CD4-positive, alpha-beta T cell treated with Interleukin-12 subunit alpha and Interleukin-12 subunit beta, for 1 hour (primary cell): ENCODE data around the gene ZNF180.
"Not testable (repeated sequence)": the region's sequence is repeated elsewhere in the genome, so short reads cannot be mapped to it uniquely, and the experiment has no call there.

Source experiments
- DNase-seq: peaks from one replicate; pipeline ENCODE4 v3.0.0-alpha.2; 2020

Gene ZNF180

DNA sequence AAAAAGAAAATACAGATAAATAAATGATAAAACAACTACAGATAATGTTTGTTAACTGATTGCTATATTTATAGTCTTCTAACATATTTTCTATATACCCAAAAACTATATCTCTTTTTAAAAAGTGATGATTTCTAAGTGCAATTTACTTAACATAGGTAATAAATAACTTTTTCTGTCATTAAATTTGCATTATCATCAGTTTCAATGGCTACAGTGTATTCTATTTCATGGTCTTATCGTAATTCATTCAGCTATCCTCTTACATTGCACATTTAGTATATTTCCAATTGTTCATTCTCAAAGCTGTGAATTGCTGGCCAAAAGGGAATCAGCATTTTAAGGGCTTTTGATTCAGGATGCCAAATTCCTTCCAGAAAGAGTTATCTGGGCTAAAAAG lies 3.6 kb downstream of the ZNF180 start:
- DNase-seq = no peak

DNA sequence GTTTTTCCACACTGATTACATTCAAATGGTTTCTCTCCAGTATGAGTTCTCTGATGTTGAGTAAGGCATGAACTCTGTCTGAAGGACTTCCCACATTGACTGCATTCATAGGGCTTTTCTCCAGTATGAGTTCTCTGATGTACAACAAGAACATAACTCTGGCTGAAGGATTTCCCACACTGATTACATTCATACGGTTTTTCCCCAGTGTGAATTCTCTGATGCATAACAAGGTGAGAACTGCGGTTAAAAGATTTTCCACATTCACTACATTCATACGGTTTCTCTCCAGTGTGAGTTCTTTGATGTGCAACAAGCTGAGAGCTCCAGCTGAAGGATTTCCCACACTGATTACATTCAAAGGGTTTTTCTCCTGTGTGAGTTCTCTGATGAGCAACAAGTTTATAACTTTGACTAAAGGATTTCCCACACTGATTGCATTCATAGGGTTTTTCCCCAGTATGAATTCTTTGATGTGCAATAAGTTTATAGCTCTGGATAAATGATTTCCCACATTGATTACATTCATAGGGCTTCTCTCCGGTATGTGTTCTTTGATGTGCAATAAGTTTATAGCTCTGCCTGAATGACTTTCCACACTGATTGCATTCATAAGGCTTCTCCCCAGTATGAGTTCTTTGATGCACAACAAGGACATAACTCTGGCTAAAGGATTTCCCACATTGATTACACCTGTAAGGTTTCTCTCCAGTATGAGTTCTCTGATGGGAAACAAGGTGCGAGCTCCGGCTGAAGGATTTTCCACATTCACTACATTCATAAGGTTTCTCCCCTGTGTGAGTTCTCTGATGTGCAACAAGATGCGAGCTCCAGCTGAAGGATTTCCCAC lies 23.5 kb downstream of the ZNF180 start:
- DNase-seq = peak; percentile 9

DNA sequence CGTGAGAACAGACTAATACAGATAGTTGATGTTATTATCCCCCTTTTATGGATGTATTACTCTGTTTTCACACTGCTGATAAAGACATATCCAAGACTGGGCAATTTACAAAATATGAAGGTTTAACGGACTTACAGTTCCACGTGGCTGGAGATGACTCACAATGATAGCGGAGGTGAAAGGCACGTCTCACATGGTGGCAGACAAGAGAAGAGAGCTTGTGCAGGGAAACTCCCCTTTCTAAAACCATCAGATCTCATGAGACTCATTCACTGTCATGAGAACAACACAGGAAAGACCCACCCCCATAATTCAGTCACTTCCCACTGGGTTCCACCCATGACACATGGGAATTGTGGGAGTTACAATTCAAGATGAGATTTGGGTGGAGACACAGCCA lies 31.6 kb downstream of the ZNF180 start:
- DNase-seq = not testable (repeated sequence)

DNA sequence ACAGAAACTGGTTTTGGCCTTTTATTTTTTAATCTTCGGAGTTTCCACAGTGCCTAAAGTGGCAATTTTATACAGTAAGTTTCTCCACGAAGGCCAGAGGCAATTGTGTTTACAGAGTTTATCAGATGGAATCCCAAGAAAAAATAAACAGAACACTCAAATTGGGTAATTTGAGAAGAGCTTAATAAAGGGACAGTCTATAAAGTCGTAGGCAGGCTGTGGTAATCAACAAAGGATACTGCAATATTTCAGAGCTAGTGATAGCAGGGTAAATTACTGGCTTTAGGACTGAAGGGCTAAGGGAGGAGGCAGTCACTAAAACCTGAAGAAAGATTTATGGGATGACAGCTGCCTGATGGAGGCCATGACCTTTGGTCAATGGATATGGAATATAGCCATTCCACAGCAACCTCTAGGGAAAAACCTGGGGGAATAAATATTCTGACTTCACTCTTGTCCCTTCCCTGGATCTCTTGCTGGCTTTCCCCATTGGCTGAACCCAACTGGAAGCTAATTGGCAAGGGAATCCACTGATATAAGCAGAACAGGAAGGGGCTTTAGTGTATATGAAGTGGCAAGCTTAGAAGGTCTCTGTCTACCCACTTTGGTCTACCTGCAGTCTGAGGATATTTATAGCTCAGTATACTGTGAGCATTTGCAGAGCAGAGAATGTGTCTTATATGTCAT lies 37.6 kb downstream of the ZNF180 start:
- DNase-seq = not testable (repeated sequence)

DNA sequence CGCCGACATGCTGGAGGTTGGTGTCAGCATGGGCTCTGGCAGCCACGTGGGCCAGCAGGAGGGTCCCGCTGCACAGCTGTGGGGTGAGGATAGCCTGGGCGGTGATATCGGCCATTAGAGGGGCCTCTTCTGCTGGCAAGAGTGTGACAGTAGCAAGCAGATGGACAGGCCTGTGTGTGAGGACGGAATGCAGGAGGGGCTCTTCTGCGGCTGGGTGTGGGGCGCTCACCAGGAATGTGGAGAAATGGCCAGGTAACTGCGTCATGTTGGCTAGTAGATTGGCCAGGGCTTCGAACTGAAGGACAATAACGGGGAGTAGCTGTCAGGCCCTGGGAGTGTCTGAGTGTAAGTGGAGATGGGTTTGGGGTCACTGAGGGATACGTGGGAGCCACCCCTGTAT lies 44.3 kb downstream of the ZNF180 start:
- DNase-seq = not testable (repeated sequence)

DNA sequence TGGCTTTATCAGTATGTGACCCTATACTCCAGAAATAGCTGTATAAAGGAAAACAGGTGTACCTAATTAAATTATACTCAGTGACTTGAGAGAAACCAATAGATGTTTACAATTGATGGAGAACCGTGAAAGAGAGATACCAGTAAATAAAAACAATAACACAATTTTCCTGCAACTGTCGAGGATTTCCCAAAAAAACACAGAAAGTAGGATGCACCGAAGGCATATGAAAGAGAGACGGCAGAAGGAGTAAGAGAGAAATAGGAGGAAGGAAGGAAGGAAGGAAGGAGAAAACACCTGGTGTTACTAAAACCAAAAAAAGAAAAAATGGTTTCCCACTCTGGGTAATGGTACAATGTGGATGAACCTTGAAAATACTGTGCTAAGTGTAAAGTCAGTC lies 45.2 kb downstream of the ZNF180 start:
- no peak for DNase-seq

DNA sequence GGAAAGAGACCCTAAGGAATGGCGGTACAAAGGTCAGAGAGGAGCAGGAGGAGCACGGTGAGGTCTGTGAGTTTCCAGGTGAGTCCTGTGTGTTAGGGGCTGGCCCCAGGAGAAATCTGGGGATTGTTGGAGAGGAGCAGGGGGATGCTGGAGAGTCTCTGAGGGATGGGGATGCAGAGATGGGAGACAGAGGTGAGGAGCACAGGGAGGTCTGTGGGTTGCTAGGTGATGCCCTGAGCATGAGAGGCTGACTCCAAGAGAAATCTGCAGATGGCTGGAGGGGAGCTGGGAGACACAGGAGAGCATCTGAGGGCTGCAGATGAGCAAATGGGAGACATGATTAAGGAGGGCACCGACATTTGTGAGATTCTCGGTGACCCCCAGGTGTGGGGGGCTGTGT lies 48.0 kb downstream of the ZNF180 start:
- no peak for DNase-seq

DNA sequence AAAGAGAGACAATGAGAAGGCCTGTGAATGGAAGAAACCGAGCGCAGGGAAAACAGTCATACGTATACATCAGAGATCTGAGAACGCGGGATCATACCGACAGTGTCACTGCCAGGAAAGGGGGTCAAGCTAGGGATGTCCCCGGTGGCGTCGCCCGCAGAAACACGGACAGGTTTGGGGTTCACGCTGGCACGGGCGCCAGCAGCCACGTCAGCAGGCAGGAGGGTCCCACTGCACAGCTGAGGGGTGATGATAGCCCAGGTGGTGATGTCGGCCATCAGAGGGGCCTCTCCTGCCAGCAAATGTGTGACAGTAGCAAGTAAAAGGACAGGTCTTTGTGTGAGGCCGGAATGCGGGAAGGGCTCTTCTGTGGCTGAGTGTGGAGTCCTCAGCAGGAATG lies 48.6 kb downstream of the ZNF180 start:
- DNase-seq = no peak

DNA sequence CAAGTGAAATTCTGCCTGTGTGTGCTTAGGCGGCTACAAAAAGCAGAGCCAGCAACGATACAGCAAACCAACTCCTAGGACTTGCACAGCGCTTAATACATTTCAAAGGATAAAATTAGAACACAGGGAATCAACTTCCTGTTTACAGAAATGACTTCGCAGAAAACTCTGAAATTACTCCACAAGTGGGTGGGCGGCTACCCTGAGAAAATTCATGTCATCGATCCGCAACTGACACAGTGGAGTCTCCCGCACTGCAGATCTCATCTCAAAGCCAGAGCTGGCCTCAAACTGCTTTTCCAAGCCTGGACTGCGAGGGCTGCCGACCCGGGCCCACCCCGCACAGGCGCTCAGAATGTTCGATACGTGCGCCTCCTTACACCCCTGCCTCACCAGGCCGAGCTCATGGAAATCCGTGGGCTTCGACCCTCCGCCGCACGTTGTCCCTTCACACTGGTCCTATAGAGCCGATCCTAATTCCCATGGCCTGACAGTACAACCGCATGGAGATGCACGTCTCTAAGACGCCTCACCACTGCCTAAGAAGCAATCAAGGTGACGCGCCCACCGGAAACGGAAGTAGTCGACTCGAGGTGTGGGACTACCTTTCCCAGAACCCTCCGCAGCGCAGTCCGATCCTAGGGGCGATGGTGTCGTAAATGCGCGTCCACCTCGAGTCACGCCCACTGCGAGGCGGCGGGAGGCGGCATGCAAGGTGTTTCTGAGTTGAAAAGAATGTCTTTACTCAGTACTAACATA lies 52.2 kb downstream of the ZNF180 start, which contains the start of gene ZNF229:
Gene ZNF229, minus strand, starts transcription at position 557 of the 759 bp plus-strand sequence. CDS start 5,625 bp downstream, outside the sequence.
- DNase-seq = peak; percentile 66

DNA sequence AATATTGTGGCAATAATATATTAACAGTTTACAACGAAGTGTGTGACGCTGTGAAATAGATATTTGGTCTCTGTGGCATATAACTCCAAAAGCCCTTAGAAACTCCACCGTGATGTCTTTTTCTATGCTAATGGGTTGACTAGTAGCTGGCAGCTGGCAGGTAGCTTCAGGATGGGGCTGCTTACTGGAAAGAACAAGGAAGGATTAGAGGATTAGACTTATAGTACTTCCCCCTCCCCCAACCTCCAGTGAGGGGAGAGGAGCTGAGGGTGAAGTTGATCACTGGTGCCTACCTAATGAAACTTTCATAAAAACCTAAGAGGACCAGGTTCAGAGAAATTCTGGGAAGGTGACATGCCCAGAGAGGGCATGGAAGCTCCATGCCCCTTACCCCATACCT lies 61.9 kb downstream of the ZNF180 start:
- DNase-seq = no peak

DNA sequence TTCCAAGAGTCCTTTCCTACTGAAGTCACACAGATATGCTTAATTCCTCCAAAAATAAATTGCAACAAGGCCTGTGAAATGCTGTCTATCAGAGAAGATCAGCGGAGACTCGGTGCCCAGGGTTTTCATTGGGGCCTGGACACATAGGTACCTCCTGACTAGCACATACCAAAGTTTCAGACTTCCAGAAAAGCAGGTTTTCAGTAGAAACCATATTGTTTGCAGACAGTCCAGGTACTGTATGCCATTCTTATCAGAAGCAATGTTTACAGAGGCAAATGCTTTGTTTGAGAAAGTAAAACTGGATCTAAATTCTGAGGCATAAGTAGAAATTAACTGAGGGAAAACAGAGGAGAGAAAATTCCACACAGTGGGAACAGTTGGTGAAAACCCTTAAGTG lies 64.9 kb downstream of the ZNF180 start:
- no peak for DNase-seq

DNA sequence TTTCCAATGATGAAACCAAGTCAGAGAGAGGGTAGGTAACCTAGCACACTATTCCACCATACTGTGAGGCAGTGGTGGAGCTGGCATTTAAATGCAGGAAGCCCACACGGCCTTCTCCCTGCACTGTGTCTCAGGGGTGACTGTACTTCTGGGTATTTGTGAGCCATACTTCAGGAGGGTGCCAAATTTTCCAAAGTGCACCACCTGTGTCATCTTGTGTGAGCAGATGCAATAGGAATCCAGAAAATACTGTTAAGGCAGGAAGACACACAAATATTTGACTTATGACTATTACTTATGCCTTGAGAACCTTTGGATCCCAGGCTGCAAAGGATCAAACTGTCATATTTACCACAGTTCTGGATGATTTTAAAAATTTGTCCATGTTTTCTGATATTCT lies 69.4 kb downstream of the ZNF180 start:
- no peak for DNase-seq
